HG03097 (cell line): Measurements from ENCODE around the gene DHRS7C.
"Not testable (repeated sequence)": the region's sequence is repeated elsewhere in the genome, so short reads cannot be mapped to it uniquely, and the experiment has no call there.

Experiments
- ATAC-seq: cut with Tn5 transposase; IDR thresholded peaks from one replicate; pipeline ENCODE4 v1.9.1; 2021; ENCODE audit not compliant: unreplicated experiment, low FRiP score

DHRS7C gene

DNA sequence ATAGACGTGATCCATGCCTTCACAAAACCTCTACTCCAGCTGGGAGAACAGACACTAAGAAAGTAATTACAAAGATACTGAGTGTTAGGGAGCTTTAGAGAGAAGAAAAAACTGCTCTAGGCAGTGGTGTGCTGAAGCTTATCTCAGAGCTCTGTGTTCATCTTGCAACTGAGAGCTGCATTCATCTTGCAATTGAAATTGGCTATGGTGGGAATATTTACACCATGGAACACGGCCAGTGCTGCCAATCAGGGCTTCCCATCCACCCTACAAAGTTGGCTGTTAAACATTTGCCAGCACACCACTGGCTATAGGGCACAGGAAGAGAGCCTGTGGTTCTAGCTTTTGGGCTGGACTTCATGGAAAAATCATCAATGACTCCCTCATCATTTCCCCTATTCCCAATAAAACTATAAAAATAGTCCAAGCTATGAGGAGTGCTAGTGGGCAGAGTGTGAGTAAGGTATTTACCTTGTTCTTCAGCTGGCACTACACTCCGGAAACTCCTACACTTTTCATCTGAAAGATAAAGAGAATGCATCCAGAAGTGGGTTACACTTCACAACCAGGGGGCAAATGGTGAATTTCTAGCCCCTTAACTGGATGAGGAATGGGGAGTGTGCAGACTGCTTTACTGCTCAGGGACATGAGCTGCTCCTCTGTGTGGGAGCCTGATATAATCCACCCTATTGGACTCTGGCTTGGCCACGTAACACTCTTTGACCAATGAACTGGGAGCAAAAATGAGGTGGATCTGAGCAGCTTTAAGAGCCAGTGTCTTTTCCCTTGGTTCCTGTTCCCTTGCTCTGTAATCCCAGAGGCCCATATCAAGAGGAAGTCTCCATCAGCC, 18.9 kb upstream of the DHRS7C start:
- no peak for ATAC-seq

DNA sequence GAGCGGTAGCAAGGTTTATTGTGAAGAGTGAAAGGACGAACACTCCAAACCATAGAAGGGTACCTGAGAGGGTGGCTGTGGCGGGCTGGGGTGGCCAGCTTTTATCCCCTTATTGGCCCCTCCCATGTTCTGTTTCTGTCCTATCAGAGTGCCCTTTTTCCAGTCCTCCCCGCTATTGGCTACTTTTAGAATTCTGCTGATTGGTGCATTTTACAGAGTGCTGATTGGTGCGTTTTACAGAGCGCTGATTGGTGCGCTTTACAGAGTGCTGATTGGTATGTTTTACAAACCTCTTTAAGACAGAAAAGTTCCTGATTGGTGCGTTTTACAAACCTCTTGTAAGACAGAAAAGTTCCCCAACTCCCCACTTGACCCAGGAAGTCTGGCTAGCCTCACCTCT, 18.0 kb upstream of the DHRS7C start:
- ATAC-seq = no peak

DNA sequence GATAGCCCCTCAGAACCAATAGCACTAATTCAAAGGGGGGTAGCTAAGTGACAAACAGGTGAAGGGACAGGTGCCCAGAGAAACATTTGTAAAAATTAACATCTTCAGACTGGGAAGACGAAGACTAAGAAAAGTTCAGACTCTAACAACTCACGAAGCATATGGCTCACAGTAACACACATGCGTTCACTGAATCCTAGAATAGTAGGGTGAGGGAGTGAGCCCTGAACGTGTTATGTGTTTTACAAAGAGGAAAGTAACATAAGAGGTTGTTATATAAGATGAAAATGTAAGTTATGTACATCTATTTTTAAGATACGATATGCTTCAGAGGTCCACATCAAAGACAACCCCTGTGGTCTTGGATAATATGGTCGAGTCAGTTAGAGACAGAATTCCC, 15.3 kb upstream of the DHRS7C start:
- ATAC-seq = no peak

DNA sequence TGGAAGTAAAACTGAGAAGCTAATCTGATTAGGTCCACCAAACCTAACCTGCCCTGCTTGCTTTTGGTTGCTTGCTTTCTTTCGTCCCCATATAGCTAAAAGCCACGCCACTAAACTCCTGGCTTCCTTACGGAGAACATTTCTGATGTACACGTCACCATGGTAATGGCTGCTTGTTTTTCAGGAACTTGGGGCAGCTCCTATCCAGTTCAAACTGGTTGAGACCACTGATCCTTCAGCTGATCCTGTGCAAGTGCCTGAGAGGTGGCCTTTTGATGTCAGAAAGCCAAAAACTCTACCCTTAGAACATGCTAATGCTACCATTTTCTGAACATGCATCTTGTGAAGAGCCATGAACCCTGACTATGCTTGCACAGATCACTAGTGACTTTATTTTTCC, 14.4 kb upstream of the DHRS7C start:
- no peak for ATAC-seq

DNA sequence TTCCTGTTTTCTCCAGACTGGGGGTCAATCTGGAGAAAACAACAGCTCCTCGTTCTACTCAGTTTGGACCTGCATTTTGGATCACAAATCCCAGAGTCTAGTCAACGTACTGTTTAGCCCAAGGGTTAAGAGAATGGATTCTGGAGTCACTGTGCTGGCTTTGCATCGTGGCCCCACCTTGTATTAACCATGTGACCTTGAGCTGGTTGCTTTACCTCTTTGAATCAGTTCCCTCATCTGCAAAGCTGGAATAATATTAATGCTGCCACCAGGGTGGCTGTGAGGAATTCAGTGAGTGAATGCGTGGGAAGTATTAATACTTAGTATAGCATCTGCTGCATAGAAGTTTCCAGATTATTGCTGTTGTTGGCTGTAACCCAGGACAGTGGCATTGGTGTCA, 11.3 kb upstream of the DHRS7C start:
- no peak for ATAC-seq

DNA sequence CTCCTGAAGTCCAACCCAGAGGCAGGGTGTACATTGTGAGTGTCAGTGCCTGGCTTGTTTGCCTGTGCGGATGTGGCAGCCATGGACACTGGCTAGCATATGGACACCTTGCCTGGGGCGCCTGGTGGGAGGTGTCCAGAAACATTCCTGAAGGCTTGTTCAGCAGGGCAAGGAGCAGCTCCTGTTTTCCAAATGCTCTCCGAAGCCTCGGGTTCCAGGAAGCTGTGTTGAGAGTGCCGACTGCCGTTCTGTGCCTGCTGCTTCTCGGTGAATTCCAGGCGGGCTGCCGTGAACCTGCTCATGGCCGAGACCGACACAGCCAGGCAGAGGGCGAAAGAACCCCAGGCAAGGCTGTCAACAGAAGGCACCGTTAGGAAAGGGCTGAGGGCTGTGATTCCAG, 10.9 kb upstream of the DHRS7C start:
- ATAC-seq = no peak

DNA sequence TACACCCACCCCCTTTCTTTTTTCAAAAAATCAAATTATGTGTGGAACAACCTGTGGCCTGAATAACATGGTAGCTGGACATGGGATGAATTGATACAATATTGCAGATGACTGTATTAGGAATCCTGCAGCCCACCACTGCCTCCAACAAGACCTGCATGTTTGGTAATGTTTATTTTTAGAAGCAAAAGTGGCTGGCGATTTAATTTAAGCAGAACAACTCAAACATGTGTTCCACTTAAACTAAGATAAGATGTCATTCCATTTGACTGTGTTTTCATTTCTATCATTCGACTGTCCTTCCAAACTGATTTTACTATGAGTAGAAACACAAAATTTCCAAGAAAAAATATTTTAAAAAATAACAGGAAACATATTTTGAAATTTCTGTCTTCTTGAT, 10.1 kb upstream of the DHRS7C start:
- no peak for ATAC-seq

DNA sequence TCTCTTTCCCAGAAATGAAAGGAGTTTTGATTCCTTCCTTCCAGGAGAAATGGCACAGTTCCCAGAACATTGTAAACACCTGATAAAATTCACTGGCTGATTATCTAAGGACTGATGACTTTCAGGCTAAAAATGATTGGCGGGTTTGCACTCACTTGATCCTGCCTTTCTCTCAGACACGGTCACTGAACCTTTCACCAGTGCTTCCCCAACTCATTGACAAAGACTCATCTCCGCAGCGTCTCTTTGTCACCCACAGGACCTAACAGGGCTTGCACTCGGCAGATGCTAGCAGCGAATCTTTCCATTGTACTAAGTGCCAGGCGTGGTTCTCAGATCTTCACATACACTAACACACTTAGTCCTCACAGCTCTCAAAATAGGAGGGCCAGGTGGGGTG, 7.3 kb upstream of the DHRS7C start:
- ATAC-seq = no peak

DNA sequence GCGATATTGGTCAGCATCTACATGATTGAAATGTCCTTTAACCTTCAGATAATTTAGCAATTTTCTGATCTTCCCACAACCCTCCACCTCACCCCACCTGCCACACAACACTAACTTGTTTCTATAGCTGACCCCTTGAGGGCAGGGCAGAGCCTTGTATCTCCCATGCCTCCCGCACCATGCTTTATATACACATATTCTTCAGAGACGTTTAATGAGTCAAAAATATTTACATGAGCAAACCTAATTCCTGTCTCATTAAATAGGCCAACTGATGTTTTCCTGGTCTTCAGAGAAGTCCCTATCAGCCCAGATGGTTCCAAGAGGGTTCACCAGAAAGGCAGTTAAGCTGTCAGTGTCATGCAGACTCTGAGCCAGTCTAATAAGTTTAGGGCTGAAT, 6.6 kb upstream of the DHRS7C start:
- no peak for ATAC-seq

DNA sequence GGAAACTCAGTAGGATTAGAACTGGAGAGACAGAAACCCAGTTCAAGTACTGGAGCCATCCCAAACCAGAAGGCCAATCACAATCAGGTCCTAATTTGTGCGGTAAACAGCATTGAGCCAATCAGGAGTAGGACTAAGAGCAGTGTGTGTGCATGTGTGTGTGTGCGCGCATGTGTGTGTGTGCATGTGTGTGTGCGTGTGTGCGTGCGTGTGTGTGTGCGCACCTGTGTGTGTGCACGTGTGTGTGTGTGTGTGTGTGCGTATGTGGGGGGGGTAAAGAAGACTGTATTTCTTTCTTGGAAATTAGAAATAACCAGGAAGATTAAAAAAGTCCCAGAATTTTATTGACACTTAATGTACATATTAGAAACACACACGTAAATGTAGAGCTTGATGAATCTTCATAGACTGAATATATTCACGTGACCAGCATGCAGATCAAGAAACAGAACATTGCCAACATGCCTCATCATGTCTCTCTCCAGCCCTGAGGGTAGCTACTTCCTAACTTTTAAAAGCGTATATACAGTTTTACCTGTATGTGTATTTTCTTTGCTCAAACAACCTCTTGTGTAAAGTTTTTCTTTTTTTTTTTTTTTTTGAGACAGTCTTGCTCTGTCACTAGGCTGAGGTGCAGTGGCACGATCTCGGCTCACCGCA, 919 bp upstream of the DHRS7C start:
- ATAC-seq = no peak

DNA sequence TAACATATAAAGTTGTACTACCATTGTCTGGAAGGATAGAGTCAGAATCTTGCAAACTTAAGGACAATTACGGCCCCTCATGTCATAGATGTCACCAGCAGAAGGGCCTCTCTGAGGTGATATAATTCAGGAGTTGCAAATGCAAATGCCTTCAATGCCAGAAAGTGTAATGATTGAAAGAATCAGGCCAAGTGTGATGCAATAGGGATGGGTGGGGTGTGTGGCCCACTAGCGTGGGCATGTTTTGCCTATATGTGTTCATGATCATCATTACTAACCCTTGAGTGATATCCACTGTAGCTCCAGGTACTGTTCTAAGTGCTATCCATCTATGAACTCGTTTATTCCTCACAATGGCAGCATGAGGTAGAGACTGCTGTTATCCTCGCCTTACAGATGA, 1.1 kb downstream of the DHRS7C start:
- ATAC-seq = no peak

DNA sequence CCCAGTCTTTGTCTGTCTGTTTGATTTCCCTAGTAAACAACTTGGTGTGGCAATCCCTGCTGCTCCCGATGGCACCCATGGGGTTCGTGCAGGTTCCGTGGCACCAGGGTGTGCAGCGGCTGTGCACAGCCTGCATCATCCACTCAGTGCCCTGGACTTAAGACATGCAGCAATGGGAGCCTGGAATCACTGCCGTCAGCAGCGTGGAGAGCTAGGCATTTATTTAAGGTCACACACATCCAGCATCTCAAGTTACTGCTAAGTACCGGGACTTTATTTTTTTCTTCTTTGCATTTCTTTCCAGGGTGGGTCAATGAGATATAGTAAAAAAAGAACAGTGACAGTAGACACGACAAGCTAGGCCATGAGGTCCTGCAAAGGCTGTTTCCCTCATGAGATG, 2.8 kb downstream of the DHRS7C start:
- ATAC-seq = no peak

DNA sequence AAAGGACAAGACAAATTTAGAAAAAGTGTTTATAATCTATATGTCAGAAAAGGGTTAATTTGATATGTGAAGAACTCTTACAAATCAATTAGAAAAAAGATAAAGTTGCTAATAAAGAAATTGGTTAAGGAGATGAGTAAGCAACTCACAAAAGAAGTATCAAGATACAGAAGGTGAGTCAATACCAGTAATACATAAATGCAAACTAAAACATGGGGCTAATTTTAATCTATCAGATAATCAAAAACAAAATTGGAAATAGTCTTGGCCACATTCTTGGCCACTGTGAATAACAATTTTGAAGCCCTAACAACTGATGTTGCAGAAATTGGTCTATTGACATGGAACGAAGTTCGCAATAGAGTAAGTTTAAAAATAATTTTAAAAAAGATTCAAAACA, 6.8 kb downstream of the DHRS7C start:
- no peak for ATAC-seq

DNA sequence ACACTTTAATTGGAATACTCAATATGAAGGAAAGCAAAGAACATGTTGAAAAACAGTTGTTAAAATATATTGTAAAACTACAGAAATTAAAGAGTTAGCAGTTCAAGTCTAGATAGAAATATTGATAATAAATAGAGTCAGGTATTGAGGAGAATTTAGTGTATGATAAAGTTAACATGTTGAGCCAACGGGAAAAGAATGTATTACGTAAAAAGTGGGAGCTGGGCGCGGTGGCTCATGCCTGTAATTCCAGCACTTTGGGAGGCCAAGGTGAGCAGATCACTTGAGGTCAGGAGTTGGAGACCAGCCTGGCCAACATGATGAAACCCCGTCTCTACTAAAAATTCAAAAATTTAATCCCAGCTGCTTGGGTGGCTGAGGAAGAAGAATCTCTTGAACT, 7.9 kb downstream of the DHRS7C start:
- ATAC-seq = not testable (repeated sequence)

DNA sequence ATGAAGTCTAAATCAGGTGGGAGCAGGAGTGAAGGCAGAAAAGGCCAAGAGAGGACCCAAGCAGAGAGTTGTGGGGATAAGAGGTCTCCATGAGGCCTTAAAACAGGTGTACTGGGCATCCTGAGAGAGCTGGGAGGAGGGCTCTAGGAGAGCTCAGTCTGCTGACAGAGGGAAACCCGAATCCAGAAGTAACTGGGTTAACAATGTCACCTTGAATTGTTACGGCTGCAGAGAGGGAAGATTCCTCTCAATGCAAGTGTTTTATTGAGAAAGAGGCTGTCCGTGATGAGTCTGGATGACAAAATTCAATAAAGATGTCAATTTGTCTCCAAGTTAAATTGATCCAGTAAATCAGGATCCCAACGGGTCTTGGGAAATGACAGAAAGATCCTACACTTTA, 8.3 kb downstream of the DHRS7C start:
- no peak for ATAC-seq

DNA sequence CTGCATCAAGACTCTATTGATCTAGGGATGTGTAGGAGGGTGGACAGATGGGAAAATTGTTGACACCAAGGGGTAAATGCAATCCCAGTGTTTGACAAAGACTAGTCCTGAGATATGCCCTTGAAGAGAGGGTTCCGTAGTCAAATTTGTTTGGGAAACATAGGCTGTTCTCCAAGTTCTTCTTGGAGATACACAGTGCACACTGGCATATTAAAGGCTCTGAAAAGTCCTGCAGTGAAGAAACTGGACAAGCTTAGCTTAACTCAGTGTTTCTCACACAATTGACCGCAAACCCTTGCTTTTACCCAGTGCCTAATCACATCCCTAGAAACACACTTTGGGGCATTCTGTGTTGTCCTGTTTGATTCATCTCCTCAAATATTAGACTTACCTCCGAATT, 10.8 kb downstream of the DHRS7C start:
- ATAC-seq = no peak

DNA sequence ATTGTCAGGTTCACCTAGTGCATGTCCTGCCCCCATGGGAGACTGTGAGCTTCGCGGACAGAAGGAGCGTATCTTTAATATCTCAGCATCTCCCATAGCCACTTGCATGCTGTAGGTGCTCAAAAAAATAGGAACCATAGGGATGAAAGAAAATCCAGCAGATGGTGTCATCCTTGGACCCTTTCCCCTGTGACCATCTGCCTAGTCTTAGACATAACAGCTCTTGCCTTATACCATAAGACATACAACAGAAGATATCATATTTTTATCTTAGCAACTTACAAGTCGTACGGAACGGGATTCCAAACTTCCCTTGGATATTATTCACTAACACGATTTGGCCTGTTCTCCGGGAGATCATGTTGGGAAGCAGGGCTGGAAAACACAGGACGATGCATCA, 14.5 kb downstream of the DHRS7C start:
- ATAC-seq = no peak

DNA sequence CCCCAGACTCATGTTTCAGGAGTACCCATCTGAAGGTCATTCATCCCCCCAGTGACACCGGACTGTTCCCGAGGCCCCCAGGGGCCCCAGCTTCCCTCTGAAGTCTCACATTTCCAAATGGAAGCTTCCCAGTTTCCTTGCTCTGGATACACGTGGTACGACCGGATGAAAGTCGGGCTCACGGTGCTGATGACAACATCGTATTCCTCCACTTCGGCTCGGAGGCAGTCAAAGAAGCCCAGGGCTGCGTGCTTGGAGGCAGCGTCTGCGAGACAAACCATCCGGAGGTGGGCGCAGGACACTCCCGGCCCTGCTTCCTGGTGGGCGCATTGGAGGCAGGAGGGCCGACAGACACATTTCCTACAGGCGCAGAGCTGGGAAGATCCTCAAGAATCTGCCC, 18.7 kb downstream of the DHRS7C start:
- ATAC-seq = no peak

DNA sequence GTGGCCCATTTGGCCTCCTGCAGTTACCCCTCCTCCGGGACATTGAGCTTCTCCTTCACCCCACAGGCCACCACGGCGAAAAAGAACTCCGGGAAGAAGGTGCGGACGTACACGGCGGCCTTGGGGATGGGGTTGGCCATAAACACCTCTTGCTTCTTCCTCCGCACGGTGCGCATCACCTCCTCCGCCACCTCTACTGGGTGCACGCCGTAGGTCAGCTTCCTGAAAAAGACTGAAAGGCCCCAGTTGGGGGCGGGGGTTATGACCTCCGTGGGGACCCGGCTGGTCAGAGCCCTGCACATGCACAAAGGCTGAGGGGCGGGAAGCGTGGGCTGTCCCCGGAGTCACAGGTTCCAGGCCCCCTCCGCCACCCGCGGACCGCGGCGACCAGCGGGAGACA, 19.9 kb downstream of the DHRS7C start:
- ATAC-seq = no peak

DNA sequence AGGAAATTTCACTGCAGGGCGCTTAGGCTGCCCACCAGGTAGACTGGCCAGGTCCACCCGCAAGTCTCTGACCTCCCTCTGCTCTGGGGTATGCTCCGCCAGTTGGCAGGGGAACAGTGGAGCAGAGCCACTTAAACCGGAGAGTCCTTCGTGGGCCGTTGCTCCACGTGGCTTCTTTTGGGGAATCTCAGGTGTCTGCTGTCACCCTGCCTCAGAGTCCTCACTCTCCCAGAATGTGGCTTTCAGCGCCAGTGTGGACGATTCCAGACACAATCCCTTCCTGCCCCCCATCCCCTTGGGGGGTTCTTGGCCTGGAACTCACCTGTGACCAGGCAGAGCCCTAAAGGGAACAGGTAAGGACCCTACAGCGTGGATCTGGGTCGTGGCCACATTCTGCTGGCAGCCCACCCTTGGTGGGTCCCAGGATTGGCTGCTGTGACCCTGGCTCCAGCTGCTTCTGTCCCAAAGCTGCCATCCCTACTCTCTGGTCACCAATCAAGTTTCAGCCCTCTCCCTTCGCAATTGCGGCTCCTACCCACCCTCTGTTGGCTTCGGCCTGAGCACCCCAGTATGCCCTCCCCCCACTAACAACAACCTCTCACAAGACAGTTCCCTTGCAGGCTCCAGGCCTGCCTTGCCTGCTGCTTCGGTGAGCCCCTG, 22.2 kb downstream of the DHRS7C start:
- ATAC-seq = no peak

DNA sequence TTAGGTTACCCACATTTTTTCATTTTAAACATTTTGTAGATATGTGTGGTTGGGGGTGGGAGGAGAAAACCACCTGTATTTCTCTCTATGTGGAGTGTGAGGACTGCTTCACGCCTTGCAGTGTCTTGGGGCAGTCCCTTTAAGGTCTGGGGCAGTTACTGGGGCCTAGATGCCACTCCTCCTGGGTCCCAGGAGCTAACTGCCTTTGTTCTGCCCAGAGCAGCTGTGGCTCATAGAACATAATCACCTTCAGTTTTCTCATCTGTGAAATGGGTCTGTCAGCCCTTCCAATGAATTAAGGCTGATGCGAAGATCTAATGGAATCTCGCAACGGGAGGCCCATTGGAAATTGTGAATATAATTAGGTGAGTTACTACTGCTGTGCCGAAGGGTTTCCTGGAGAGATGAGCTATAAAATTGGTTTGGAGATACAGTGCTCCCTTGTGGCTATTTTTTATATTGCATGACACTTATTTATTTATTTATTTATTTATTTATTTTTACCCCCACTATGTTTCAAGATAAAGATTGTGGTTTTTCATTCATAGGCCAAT, 22.9 kb downstream of the DHRS7C start:
- no peak for ATAC-seq
